ENCODE results near the gene GRIK4.
"Not testable (repeated sequence)": the region's sequence is repeated elsewhere in the genome, so short reads cannot be mapped to it uniquely, and the experiment has no call there.

GRIK4 gene

DNA sequence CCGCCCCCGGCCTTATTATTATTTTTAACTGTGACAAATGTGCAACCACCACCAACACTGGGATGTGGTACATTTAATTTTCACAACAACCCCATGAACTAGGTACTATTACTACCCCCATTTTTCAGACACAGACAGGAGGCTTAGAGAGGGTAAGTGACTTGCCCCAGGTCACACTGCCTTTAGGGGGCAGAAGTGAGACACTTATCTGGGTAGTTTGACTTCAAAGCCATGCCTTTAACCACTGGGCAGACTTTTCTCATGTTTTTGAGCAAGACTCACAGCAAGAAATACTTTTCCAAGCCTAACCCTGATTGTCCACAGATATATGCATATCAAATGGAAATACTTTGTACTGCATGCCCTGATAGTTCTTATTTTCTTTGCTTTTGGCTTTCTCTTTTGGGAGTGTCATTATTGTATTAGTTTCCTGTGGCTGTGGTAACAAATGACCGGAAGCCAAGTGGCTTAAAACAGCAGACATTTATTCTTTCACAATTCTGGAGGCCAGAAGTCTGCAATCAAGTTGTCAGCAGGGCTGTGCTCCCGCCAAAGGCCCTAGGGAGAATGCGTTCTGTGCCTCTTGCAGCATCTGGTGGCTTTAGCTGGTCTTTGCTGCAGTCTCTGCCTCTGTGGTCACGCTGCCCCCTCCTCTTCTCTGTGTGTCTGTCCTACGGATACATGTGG, 110.8 kb downstream of the GRIK4 start:
- Histone ChIP-seq H3K27me3 (ENCODE audit: control insufficient read depth, low read length) (no peaks in the 10 kb centered on the region), H3K27ac (ENCODE audit: low read depth, low read length) (no peak overlapping the region), H3K36me3 (ENCODE audit: control insufficient read depth, low read length) (no peaks in the 10 kb centered on the region), H3K79me2 (ENCODE audit: control insufficient read depth, low read length) (no peaks in the 10 kb centered on the region), H3K9me2 (replicated peaks; ENCODE audit: control insufficient read depth, low read length) (no peaks in the 10 kb centered on the region), H4K20me1 (ENCODE audit: control insufficient read depth, insufficient read depth, low read depth, low read length) (no peaks in the 10 kb centered on the region), H3F3A (ENCODE audit: control insufficient read depth, insufficient read depth) (no peaks in the 10 kb centered on the region), H3K4me1 (ENCODE audit: control insufficient read depth, low read length) (no peaks in the 10 kb centered on the region), H3K4me2 (ENCODE audit: low read length) (no peak overlapping the region), H3K4me3 (ENCODE audit: low read length) (no peak overlapping the region), H3K9me3 (ENCODE audit: control insufficient read depth, insufficient read depth, low read length) (peaks cover 10% of the 10 kb centered on the region; the same call in 1 of the 2 replicates)
- no peak for TF ChIP-seq EZH2phosphoT487 (IDR thresholded peaks at IDR 0.05; ENCODE audit: borderline replicate concordance, low read length)
- TF ChIP-seq, protein P1, sequence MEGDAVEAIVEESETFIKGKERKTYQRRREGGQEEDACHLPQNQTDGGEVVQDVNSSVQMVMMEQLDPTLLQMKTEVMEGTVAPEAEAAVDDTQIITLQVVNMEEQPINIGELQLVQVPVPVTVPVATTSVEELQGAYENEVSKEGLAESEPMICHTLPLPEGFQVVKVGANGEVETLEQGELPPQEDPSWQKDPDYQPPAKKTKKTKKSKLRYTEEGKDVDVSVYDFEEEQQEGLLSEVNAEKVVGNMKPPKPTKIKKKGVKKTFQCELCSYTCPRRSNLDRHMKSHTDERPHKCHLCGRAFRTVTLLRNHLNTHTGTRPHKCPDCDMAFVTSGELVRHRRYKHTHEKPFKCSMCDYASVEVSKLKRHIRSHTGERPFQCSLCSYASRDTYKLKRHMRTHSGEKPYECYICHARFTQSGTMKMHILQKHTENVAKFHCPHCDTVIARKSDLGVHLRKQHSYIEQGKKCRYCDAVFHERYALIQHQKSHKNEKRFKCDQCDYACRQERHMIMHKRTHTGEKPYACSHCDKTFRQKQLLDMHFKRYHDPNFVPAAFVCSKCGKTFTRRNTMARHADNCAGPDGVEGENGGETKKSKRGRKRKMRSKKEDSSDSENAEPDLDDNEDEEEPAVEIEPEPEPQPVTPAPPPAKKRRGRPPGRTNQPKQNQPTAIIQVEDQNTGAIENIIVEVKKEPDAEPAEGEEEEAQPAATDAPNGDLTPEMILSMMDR (IDR thresholded peaks at IDR 0.05; ENCODE audit: low read depth, low read length, poor library complexity, severe bottlenecking): peak; percentile 55

DNA sequence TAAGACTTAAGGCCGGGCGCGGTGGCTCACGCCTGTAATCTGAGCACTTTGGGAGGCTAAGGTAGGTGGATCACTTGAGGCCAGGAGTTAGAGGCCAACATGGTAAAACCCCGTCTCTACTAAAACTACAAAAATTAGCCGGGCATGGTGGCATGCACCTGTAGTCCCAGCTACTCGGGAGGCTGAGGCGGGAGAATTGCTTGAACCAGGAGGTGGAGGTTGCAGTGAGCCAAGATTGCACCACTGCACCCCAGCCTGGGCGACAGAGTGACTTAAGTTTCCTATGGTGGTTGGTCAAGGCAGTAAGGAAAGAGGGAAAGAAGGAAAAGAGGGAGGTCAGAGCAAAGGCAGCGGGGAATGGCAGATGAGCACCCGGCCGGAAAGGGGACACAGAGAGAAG, 113.4 kb downstream of the GRIK4 start:
- not testable (repeated sequence) for H3K36me3 ChIP-seq (ENCODE audit: control insufficient read depth, low read length); H3K9me2 ChIP-seq (replicated peaks; ENCODE audit: control insufficient read depth, low read length); H3K27me3 ChIP-seq (ENCODE audit: control insufficient read depth, low read length); H3K4me1 ChIP-seq (ENCODE audit: control insufficient read depth, low read length); H3K4me2 ChIP-seq (ENCODE audit: low read length); H3K4me3 ChIP-seq (ENCODE audit: low read length); H3K79me2 ChIP-seq (ENCODE audit: control insufficient read depth, low read length); H3K9me3 ChIP-seq (ENCODE audit: control insufficient read depth, insufficient read depth, low read length); H4K20me1 ChIP-seq (ENCODE audit: control insufficient read depth, insufficient read depth, low read depth, low read length); H3K27ac ChIP-seq (ENCODE audit: low read depth, low read length); H3F3A ChIP-seq (ENCODE audit: control insufficient read depth, insufficient read depth)

DNA sequence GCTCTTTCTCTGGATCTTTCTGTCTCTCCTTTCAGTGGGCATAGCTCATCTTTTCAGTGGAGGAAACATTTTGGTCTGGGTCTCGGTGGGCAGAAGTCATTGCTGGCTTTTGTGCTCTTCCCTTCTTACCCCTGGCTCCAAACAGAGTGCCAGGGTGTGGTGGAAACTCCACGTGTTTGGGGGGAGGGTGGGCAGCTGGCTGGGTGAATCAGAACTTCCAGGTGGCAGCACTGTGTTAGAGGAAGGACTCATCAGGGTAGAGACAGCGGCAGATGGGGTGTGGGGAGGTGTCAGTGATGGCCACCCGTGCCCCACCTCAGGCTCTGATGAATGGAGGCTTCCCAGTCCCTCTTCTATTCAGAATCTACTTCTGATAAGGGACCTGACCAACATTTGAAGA, 114.0 kb downstream of the GRIK4 start:
- H3K4me2 ChIP-seq (ENCODE audit: low read length): no peak overlapping the region
- no peaks in the 10 kb centered on the region for H3K79me2 ChIP-seq (ENCODE audit: control insufficient read depth, low read length)
- no peaks in the 10 kb centered on the region for H3K36me3 ChIP-seq (ENCODE audit: control insufficient read depth, low read length)
- H3K4me3 ChIP-seq (ENCODE audit: low read length): no peak overlapping the region
- H3F3A ChIP-seq (ENCODE audit: control insufficient read depth, insufficient read depth): no peaks in the 10 kb centered on the region
- no peaks in the 10 kb centered on the region for H3K27me3 ChIP-seq (ENCODE audit: control insufficient read depth, low read length)
- H3K9me2 ChIP-seq (replicated peaks; ENCODE audit: control insufficient read depth, low read length): no peaks in the 10 kb centered on the region
- H4K20me1 ChIP-seq (ENCODE audit: control insufficient read depth, insufficient read depth, low read depth, low read length): no peaks in the 10 kb centered on the region
- H3K4me1 ChIP-seq (ENCODE audit: control insufficient read depth, low read length): no peaks in the 10 kb centered on the region
- no peak for TF ChIP-seq EZH2phosphoT487 (IDR thresholded peaks at IDR 0.05; ENCODE audit: borderline replicate concordance, low read length)
- TF ChIP-seq, protein P1 (IDR thresholded peaks at IDR 0.05; ENCODE audit: low read depth, low read length, poor library complexity, severe bottlenecking): no peak
- no peaks in the 10 kb centered on the region for H3K9me3 ChIP-seq (ENCODE audit: control insufficient read depth, insufficient read depth, low read length)
- H3K27ac ChIP-seq (ENCODE audit: low read depth, low read length): no peak overlapping the region

DNA sequence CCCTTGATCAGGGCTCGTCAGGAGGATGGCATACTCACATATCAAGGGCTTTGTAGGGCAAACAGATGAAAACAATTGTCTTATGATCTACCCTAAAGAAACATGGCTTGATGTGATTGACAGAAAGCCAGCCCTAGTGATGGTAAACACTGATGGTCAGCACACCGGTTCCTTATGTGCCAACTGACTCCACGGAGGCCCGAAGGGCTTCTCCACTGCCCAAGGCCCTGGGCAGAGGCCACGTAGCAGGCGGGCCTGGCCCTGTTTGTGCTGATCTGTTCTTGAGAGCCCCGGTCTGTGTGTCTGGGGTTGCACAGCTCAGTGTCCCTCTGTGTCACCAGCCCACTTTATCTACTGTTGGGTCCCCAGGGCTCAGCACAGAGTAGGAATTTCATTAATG, 115.2 kb downstream of the GRIK4 start:
- Histone ChIP-seq H3K4me3 (ENCODE audit: low read length) (no peak overlapping the region), H3K9me3 (ENCODE audit: control insufficient read depth, insufficient read depth, low read length) (no peaks in the 10 kb centered on the region), H3F3A (ENCODE audit: control insufficient read depth, insufficient read depth) (no peaks in the 10 kb centered on the region), H3K79me2 (ENCODE audit: control insufficient read depth, low read length) (no peaks in the 10 kb centered on the region), H3K27me3 (ENCODE audit: control insufficient read depth, low read length) (no peaks in the 10 kb centered on the region), H3K4me1 (ENCODE audit: control insufficient read depth, low read length) (no peaks in the 10 kb centered on the region), H4K20me1 (ENCODE audit: control insufficient read depth, insufficient read depth, low read depth, low read length) (no peaks in the 10 kb centered on the region), H3K4me2 (ENCODE audit: low read length) (no peak overlapping the region), H3K36me3 (ENCODE audit: control insufficient read depth, low read length) (no peaks in the 10 kb centered on the region), H3K9me2 (replicated peaks; ENCODE audit: control insufficient read depth, low read length) (no peaks in the 10 kb centered on the region), H3K27ac (ENCODE audit: low read depth, low read length) (no peak overlapping the region)
- TF ChIP-seq EZH2phosphoT487 (IDR thresholded peaks at IDR 0.05; ENCODE audit: borderline replicate concordance, low read length): no peak
- TF ChIP-seq, protein P1 (IDR thresholded peaks at IDR 0.05; ENCODE audit: low read depth, low read length, poor library complexity, severe bottlenecking): no peak

Data from DOHH2 (cell line).